Mammary epithelial cell (primary cell): ENCODE measurements around the gene USP3.

Experiments used
- EZH2 ChIP-seq: IDR thresholded peaks from 2 replicates; pipeline ENCODE4 v1.6.1; 2012; ENCODE audit warnings: low read length, inconsistent platforms, borderline replicate concordance
- TF ChIP-seq, protein P1 (sequence below), 2 donors: IDR thresholded peaks in 1 of 2; conservative IDR thresholded peaks in 1 of 2; 2 replicates each; pipeline ENCODE4 v1.5.1; 2011 to 2012; ENCODE audit warnings: inconsistent platforms in 2 of 2, low read length in 2 of 2, mild to moderate bottlenecking in 2 of 2, control low read depth in 1 of 2, low read depth in 1 of 2; ENCODE audit not compliant: insufficient read depth in 1 of 2; ENCODE audit errors: extremely low read depth in 1 of 2

DNA sequence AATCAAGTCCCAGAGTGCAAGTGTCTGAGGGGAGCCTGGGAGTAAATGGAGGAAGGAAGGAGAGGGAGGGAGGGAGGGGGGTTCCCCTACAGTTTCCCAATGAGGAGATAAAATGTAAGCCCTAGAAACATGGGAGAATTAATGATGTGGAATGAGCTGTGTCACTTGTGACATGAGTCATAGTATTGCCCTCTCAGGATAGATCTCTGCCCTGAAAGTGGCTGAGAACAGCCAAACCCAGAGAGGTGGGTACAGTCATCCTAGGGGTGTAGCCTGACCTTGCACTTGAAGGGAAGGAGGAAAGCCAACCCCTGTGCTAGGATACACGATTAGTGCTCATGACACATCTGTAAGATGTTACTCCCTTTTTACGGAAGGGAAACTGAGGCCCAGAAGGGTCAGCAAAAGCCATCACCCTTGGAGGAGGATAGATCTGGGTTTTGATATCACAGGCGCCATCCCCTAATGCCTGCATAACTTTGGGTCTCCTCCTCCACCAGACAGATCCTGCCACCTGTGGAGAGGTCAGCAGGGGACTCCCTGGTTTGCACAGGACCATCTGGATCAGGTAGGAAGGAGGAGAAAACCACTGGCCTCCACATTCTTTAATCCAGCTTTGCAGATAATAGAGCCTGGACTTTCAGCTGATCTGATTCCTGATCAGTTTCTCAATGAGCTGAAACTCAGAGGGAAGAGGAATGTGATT is 23.1 kb upstream of the USP3 start:
- TF ChIP-seq, protein P1, sequence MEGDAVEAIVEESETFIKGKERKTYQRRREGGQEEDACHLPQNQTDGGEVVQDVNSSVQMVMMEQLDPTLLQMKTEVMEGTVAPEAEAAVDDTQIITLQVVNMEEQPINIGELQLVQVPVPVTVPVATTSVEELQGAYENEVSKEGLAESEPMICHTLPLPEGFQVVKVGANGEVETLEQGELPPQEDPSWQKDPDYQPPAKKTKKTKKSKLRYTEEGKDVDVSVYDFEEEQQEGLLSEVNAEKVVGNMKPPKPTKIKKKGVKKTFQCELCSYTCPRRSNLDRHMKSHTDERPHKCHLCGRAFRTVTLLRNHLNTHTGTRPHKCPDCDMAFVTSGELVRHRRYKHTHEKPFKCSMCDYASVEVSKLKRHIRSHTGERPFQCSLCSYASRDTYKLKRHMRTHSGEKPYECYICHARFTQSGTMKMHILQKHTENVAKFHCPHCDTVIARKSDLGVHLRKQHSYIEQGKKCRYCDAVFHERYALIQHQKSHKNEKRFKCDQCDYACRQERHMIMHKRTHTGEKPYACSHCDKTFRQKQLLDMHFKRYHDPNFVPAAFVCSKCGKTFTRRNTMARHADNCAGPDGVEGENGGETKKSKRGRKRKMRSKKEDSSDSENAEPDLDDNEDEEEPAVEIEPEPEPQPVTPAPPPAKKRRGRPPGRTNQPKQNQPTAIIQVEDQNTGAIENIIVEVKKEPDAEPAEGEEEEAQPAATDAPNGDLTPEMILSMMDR (conservative IDR thresholded peaks at IDR 0.05 in 1 of 2, IDR thresholded peaks at IDR 0.05 in 1 of 2; ENCODE audit: extremely low read depth in 1 of 2, insufficient read depth in 1 of 2, low read depth in 1 of 2, low read length in 2 of 2) = no peak
- no peak for TF ChIP-seq EZH2
